Measurements from ENCODE around the gene TREML4.
"Not testable (repeated sequence)": the region's sequence is repeated elsewhere in the genome, so short reads cannot be mapped to it uniquely, and the experiment has no call there.

- TF ChIP-seq, protein P1, sequence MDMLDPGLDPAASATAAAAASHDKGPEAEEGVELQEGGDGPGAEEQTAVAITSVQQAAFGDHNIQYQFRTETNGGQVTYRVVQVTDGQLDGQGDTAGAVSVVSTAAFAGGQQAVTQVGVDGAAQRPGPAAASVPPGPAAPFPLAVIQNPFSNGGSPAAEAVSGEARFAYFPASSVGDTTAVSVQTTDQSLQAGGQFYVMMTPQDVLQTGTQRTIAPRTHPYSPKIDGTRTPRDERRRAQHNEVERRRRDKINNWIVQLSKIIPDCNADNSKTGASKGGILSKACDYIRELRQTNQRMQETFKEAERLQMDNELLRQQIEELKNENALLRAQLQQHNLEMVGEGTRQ (IDR thresholded peaks at IDR 0.05; ENCODE audit: borderline replicate concordance, low read depth, low read length) = not testable (repeated sequence)
- TF ChIP-seq MYC (IDR thresholded peaks at IDR 0.05; ENCODE audit: insufficient read depth, insufficient read length, insufficient replicate concordance, low read length, severe bottlenecking); EZH2 (IDR thresholded peaks at IDR 0.05; ENCODE audit: borderline replicate concordance, control insufficient read depth, low read depth, low read length); MEF2A (IDR thresholded peaks at IDR 0.05; ENCODE audit: insufficient read depth, low read depth, low read length); USF1 (IDR thresholded peaks at IDR 0.05; ENCODE audit: borderline replicate concordance, extremely low read length, insufficient read depth, low read depth, low read length); ZSCAN29 (IDR thresholded peaks at IDR 0.05); POLR2A (IDR thresholded peaks at IDR 0.05; ENCODE audit: low read depth, low read length); JUNB (IDR thresholded peaks at IDR 0.05); RUNX3 (IDR thresholded peaks at IDR 0.05; ENCODE audit: low read length); CEBPB (IDR thresholded peaks at IDR 0.05; ENCODE audit: borderline replicate concordance in 1 of 2, low read depth in 2 of 2, low read length in 2 of 2): not testable (repeated sequence)
- TF ChIP-seq, protein P2, sequence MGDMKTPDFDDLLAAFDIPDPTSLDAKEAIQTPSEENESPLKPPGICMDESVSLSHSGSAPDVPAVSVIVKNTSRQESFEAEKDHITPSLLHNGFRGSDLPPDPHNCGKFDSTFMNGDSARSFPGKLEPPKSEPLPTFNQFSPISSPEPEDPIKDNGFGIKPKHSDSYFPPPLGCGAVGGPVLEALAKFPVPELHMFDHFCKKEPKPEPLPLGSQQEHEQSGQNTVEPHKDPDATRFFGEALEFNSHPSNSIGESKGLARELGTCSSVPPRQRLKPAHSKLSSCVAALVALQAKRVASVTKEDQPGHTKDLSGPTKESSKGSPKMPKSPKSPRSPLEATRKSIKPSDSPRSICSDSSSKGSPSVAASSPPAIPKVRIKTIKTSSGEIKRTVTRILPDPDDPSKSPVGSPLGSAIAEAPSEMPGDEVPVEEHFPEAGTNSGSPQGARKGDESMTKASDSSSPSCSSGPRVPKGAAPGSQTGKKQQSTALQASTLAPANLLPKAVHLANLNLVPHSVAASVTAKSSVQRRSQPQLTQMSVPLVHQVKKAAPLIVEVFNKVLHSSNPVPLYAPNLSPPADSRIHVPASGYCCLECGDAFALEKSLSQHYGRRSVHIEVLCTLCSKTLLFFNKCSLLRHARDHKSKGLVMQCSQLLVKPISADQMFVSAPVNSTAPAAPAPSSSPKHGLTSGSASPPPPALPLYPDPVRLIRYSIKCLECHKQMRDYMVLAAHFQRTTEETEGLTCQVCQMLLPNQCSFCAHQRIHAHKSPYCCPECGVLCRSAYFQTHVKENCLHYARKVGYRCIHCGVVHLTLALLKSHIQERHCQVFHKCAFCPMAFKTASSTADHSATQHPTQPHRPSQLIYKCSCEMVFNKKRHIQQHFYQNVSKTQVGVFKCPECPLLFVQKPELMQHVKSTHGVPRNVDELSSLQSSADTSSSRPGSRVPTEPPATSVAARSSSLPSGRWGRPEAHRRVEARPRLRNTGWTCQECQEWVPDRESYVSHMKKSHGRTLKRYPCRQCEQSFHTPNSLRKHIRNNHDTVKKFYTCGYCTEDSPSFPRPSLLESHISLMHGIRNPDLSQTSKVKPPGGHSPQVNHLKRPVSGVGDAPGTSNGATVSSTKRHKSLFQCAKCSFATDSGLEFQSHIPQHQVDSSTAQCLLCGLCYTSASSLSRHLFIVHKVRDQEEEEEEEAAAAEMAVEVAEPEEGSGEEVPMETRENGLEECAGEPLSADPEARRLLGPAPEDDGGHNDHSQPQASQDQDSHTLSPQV (IDR thresholded peaks at IDR 0.05) = not testable (repeated sequence)
- TF ChIP-seq, protein P3, sequence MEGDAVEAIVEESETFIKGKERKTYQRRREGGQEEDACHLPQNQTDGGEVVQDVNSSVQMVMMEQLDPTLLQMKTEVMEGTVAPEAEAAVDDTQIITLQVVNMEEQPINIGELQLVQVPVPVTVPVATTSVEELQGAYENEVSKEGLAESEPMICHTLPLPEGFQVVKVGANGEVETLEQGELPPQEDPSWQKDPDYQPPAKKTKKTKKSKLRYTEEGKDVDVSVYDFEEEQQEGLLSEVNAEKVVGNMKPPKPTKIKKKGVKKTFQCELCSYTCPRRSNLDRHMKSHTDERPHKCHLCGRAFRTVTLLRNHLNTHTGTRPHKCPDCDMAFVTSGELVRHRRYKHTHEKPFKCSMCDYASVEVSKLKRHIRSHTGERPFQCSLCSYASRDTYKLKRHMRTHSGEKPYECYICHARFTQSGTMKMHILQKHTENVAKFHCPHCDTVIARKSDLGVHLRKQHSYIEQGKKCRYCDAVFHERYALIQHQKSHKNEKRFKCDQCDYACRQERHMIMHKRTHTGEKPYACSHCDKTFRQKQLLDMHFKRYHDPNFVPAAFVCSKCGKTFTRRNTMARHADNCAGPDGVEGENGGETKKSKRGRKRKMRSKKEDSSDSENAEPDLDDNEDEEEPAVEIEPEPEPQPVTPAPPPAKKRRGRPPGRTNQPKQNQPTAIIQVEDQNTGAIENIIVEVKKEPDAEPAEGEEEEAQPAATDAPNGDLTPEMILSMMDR (IDR thresholded peaks at IDR 0.05 in 2 of 3, conservative IDR thresholded peaks at IDR 0.05 in 1 of 3; ENCODE audit: control insufficient read depth in 2 of 3, extremely low read depth in 1 of 3, insufficient read depth in 1 of 3, low read depth in 3 of 3, low read length in 3 of 3) = not testable (repeated sequence)
- TF ChIP-seq, protein P4, sequence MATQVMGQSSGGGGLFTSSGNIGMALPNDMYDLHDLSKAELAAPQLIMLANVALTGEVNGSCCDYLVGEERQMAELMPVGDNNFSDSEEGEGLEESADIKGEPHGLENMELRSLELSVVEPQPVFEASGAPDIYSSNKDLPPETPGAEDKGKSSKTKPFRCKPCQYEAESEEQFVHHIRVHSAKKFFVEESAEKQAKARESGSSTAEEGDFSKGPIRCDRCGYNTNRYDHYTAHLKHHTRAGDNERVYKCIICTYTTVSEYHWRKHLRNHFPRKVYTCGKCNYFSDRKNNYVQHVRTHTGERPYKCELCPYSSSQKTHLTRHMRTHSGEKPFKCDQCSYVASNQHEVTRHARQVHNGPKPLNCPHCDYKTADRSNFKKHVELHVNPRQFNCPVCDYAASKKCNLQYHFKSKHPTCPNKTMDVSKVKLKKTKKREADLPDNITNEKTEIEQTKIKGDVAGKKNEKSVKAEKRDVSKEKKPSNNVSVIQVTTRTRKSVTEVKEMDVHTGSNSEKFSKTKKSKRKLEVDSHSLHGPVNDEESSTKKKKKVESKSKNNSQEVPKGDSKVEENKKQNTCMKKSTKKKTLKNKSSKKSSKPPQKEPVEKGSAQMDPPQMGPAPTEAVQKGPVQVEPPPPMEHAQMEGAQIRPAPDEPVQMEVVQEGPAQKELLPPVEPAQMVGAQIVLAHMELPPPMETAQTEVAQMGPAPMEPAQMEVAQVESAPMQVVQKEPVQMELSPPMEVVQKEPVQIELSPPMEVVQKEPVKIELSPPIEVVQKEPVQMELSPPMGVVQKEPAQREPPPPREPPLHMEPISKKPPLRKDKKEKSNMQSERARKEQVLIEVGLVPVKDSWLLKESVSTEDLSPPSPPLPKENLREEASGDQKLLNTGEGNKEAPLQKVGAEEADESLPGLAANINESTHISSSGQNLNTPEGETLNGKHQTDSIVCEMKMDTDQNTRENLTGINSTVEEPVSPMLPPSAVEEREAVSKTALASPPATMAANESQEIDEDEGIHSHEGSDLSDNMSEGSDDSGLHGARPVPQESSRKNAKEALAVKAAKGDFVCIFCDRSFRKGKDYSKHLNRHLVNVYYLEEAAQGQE (IDR thresholded peaks at IDR 0.05; ENCODE audit: low read depth, low read length) = not testable (repeated sequence)
Observed at GRCh38 chr6:41189046-41189445, 39.1 kb upstream of the TREML4 start.
